ENCODE data around the gene LYZ. TPM values are rescaled to one million over a fixed set of nuclear protein-coding genes. Genes with fewer than 3 reads are reported as not detected.

LYZ gene
- total RNA-seq, 1 experiment from 2014 or later, result 1,299 TPM

- DNase-seq (ENCODE audit: low spot score), result no peak
Measured at GRCh38 chr12:69383074-69383473, 34.9 kb downstream of the LYZ start.

GRCh38 chr12:69385038-69385437 lies 36.9 kb downstream of the LYZ start:
- no peak for DNase-seq (ENCODE audit: low spot score)

GRCh38 chr12:69386921-69387320 lies 38.7 kb downstream of the LYZ start:
- no peak for DNase-seq (ENCODE audit: low spot score)

- peak; percentile 72 for DNase-seq (ENCODE audit: low spot score)
Measured at GRCh38 chr12:69388371-69388770, 40.2 kb downstream of the LYZ start.

- no peak for DNase-seq (ENCODE audit: low spot score)
Measured at GRCh38 chr12:69389831-69390230, 41.6 kb downstream of the LYZ start.

- no peak for DNase-seq (ENCODE audit: low spot score)
Measured at GRCh38 chr12:69392179-69392928, 44.2 kb downstream of the LYZ start.

- DNase-seq (ENCODE audit: low spot score), result no peak
Measured at GRCh38 chr12:69396041-69396440, 47.9 kb downstream of the LYZ start.

- no peak for DNase-seq (ENCODE audit: low spot score)
Measured at GRCh38 chr12:69396963-69397362, 48.8 kb downstream of the LYZ start.

- no peak for DNase-seq (ENCODE audit: low spot score)
Measured at GRCh38 chr12:69397978-69398377, 49.8 kb downstream of the LYZ start.

GRCh38 chr12:69401940-69402339 lies 53.8 kb downstream of the LYZ start:
- DNase-seq (ENCODE audit: low spot score), result no peak

Small RNA genes within 50 kb of the gene (small RNA-seq; reads per million reads assigned to genes)
- gene RN7SL804P, result not detected

Other genes with a start within 250 kb of the LYZ start
- 87.4 and 104 TPM in 2 replicates for gene CPSF6, start 108.8 kb upstream of the LYZ start, total RNA-seq (2014; rRNA removed; shearing (Covaris generic))
- gene YEATS4, start 11.4 kb downstream of the LYZ start, total RNA-seq (2014; rRNA removed; shearing (Covaris generic)), result 34.1 and 40.0 TPM in 2 replicates
- gene FRS2, start 122.0 kb downstream of the LYZ start, total RNA-seq (2014; rRNA removed; shearing (Covaris generic)), result 8.0 and 11.5 TPM in 2 replicates
- 208 and 228 TPM in 2 replicates for gene CCT2, start 237.1 kb downstream of the LYZ start, total RNA-seq (2014; rRNA removed; shearing (Covaris generic))

All from HT-29 (cell line).